NOMO-1 (cell line): ENCODE results near the gene CBLB.
"Not testable (repeated sequence)": the region's sequence is repeated elsewhere in the genome, so short reads cannot be mapped to it uniquely, and the experiment has no call there.

Experiments used
- DNase-seq, 2 experiments: peaks; one replicate each; lab custom pipeline; 2025; ENCODE audit not compliant: unreplicated experiment in 2 of 2; lab: John Stamatoyannopoulos, UW

The CBLB gene

DNA sequence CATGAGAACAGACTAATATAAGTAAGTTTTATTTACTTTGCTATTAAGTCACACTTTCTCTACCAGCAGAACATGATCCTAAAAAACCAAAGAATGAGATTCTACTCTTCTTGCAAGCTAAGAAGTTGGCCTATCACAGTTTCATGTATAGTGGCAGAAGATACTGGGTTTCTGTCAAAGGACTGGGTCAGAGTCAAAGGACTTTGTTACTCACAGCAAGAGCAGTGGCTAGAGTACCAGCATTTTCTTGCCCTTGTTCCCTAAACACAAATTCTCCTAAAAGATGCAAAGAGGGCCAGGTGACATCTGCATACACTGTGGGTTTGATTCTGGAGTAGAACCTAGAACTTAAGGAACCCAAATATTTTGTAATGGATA lies 105.2 kb downstream of the CBLB start:
- no peak for DNase-seq

DNA sequence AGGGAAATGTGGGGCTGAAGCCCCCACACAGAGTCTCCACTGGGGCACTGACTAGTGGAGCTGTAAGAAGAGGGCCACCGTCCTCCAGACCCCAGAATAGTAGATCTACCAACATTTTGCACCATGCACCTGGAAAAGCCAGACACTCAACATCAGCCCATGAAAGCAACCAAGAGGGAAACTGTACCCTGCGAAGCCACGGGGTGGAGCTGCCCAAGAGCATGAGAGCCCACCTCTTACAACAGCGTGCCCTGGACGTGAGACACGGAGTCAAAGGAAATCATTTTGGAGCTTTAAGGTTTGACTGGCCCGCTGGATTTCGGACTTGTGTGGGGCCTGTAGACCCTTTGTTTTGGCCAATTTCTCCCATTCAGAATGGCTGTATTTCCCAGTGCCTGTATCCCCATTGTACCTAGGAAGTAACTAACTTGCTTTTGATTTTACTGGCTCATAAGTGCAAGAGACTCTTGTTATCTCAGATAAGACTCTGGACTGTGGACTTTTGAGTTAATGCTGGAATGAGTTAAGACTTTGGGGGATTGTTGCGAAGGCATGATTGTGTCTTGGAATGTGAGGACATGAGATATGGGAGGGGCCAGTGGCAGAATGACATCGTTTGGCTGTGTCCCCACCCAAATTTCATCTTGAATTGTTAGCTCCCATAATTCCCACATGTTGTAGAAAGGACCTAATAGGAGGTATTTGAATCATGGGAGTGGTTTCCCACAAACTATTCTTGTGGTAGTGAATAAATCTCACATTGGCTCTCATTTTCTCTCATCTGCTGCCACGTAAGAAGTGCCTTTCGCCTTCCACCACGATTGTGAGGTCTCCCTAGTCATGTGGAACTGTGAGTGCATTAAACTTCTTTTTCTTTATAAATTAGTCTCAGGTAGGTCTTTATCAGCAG lies 105.8 kb downstream of the CBLB start:
- DNase-seq, result no peak

DNA sequence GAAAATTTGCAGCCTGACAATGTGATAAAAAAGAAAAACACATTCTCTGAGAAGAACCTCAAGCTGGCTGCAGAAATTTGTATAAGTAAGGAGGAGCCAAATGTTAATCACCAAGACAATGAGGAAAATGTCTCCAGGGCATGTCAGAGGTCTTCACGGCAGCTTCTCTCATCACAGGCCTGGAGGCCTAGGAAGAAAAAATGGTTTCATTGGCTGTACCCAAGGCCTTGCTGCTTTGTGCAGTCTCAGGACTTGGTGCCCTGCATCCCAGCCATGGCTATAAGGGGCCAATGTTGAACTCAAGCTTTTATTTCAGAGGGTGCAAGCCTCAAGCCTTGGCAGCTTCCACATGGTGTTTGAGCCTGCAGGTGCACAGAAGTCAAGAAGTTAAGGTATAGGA lies 106.6 kb downstream of the CBLB start:
- DNase-seq, result not testable (repeated sequence)

DNA sequence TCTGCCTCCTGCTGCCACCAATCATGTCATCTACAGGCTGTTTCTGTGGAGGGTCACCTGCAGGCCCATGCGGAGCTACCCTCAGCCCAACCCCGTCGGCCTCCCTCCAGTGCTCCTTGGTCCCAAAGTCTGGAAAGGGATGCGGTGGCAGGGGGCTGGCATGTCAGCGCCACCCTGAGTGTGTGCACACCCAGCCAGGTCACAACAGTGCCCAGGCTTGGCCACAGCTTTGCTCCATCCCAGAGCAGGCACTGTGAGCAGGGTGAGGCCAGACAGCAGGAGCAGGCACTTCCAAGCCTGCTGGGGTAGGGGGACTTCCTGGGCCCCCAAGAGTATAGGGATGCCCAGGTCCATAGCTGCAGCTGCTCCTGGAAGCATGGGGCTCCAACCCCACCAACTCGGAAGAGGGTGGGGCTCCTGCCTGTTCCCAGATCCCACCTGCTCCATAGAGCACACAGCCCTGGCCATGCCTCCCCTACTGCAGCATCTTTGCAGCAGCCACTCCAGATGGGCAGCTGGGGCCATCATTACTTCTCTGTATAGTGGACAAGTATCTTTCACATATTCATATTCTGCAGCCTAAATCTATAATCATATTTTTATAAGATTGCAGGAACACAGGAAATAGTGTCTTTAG lies 109.3 kb downstream of the CBLB start:
- DNase-seq, result no peak

DNA sequence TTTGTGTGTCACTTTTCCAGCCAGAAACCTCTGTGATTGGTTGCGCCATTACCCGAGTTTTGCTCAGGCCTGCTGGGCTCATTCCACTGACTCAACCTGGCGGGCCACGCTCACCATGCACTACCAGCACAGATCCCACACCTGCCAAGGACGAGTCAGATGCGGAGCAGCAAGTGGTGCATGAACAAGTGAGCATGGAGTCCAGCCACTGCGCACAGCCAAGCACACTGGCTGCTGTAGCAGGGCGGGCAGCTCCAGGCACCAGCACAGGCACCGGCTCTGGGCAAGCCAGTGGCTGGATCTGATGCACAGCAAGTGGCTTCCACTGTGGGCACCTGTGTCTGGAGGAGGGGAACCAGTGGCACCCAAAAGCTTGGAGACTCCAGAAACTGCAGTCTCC lies 110.4 kb downstream of the CBLB start:
- no peak for DNase-seq

DNA sequence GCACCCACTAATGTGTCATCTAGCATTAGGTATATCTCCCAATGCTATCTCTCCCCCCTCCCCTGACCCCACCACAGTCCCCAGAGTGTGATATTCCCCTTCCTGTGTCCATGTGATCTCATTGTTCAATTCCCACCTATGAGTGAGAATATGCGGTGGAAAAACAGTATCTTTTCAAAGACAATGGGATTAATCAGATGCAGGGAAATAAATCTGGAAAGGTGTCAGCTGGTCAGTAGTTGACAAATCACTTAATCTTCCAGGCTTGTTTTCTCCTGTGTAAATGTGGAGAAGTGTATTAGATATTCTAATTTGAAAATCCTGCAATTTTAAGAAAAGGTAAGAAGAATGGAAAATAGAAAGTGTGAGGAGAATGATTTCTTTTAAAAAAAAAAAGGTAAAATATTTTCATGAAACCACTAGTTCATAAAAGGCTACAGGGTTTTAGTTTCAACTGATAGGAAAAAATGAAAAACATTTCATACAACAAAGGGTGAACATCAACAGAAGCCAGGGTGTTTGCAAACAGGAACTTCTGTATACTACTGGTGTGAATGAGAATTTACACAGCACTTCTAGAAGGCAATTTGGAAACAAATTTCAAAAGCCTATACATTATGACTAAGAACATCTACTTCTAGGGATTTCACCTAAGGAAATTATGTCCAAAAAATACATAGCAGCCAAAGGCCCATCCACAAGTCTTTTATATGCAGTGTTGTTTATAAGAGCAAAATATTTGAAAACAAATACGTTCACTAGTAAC lies 113.5 kb downstream of the CBLB start:
- DNase-seq, result no peak

DNA sequence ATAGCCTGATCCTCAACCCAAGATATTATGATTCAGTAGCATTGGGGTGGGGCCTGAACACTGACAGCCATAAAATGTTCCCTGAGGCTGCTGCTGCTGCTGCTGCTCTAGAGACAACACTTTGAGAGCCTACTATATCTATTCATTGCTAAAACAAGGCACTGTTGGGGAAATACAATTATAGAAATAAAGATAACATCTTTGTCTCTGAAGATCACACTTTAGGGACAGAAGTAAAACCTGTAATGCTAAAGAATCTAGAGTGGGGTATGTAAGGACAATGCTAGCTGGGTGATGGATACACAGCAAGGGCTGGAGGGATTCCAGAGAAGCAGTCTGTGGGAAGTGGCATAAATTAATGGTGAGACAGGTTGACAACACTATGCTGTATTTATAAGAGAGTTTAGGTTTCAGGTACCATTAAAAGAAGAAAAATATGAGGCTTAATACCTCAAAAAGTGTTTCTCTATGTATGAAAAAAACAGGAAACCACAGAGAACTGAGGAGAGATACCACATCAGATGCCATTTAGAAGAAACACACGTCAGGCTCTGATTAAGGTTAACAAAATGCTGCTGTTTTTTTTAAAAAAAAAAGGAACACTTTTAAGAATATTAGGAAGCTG lies 115.9 kb downstream of the CBLB start:
- DNase-seq, result no peak

DNA sequence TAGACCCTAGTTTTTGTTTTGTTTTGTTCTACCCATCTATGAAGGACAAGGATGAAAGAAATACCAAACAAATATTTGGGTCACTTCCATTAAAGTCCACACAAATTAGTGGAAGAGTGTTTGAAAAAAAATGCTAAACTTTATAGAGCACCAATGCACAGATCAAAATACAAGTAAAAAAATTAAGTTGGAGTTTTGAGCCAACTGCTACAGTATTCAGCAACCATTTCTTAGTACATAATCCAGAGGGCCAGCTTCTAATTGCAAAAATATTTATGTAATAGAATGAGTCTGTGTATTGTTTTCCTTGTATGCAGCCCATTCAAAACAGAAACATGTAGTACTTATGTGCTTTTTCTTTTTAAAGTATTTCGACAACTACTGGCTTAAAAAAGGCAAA lies 121.1 kb downstream of the CBLB start:
- no peak for DNase-seq

DNA sequence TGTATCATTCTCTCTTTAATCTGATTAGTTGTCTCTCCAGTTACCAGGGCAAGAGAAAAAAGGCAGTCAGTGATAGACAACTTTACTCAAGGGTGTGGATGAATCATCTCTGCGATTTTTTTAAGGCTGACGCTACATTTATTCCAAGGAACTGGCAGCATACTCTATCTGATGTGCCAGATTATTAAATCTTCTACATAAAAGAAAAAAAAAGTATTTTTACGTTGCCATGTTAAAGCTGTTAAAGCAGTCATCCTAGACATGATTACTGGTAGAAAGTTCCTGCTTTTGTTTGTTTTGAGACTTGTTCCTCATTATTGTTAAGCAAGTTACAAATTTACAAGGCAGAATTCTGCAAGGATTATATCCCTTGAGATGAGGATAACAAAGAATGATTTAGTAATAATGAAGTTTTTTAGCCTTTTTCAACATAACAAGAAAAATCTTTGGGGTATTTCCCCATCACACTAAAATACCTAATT lies 121.7 kb downstream of the CBLB start:
- DNase-seq, result no peak

DNA sequence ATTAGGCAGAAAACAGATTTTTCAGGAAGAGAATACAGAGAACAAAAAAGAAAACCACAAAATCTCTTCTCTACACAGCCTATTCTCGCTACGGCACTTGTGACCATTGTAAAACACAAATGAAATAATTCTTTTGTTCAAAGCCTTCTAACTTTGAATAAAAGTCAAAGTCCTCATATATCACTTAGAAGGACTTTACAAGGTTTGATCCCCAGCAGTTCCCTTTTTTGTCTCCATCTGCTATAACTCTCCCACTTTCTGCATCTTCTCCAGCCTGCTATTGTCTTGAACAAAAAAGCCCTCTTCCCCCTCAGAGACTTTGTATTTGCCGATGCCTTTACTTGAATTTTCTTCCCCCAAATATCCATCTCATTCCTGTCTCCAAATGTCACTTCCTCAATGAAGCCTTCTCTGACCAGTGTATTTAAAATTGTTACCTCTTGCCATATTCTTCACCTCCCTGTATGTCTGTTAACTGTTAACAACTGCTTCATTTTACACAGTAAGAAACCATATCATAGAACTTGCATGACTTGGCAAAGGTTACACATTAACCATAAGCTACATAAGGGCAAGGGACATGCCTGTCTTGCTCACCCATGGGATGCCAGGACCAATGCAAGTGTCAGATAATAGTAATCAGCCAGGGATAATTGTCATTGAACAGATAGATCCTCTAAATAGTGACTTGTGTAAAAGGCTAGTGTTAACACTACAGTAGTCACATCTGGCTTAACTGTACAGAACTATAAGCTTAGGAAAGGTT lies 122.4 kb downstream of the CBLB start:
- no peak for DNase-seq

DNA sequence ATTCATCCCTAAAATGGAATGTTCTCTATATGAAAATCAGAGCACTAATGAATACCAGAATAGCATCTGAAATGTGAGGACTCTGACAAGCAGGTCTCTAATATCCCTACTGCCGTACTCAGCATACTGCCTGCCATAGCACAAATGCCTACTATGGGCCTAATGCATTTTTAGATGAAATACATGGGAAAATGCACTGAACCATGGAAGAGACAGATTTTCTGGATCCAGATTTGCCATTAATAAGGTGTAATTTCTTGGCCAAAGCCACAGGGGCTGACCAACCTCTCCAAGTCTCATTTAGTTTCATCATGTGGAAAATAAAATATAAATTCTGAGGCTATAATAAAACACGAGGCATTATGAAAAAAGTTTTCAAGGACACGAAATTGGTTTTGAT lies 123.8 kb downstream of the CBLB start:
- no peak for DNase-seq

DNA sequence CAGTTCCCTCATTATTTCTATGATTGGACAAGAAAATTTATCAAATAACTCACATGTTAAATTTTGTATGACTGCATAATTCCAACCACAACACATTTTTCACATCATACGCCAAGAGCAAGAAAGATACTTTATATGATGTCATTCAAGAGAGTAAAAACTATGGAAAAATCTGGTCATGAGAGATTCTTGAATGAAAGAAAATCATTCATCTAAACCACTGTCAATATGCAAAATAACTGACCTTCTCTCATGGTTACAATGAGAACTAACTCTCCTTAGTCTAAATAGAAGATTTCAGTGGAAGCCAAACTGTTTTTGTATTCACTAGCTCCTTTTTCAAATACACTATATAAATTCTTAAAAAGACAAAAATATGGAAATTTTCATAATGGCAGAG lies 124.6 kb downstream of the CBLB start:
- DNase-seq, result no peak

DNA sequence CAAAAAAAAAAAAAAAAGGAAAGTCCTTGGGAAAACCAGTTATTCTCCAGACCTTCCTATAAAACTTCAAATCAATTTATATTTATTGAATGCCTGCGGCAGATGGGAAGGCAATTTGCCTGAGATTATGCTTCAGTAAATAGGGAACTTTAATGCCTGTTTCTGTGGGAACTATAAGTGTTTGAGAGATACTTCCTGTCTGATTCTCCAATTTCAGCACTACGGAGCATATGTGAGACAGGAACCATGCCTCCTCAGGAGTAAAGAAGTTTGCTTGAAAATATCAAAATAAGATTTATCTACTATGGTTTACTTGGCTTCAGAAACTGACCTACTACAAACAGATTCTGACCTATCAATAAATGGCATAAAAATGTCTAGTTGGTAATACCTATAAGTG lies 135.5 kb downstream of the CBLB start:
- no peak for DNase-seq

DNA sequence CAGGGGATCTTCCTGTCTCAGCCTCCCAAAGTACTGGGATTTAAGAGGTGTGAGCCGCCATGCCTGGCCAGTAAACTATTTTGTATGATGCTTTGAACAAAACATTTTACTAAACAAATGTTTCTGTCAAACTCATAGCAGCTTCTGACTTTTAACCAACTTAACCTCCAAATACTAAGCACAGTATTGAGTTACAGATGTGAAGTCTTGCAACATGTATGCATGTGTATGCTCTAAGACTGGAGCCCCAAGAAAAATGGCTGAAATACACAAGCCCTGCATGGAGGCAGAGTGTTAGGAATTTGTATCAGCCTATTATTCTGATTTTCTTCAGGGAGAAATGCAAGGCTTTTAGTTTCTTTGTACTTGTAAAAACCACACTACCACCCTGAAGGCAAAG lies 137.1 kb downstream of the CBLB start:
- no peak for DNase-seq

DNA sequence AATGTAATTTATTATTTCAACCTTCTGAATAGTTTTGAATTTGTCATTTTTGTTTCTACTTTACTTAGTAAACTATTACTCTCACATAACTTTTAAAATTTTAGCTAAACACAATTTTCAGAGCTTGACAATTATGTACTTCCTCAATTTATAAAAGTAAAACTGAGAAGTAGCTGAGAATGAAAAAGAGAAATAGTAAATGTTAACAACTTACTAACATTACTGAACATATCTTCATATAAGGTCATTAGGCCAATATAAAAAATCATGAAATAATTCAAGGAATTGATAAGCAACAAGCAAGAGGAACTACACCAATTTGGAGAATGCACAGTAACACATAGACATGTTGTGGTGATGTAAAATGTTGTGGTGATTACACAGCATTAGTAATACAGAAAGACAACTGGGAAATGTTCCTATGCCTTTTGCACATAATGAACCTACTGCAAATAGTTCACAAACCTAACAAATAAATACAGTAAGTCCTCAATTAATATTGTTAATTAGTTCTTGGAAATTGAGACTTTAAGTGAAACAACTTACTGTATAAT lies 137.9 kb downstream of the CBLB start:
- peak in 1 of 2 experiments; percentile 67 for DNase-seq

DNA sequence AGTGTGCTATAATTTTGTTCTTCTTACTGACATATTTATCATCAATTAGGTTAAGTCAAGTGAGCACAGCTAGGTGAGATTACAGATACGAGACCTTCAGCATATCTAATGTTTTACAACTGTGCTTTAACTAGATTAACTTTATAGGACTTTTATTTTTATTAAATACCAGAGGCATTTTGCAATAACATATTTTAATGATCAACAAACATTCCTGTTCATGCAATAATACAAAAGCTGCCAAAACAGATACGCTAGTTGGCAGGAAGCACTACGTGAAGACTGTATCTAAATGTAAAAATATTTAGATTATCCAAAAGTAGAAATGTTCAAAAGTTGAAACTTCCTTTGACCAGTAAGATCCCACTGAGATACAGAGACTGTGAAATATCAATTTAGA lies 139.1 kb downstream of the CBLB start:
- no peak for DNase-seq

DNA sequence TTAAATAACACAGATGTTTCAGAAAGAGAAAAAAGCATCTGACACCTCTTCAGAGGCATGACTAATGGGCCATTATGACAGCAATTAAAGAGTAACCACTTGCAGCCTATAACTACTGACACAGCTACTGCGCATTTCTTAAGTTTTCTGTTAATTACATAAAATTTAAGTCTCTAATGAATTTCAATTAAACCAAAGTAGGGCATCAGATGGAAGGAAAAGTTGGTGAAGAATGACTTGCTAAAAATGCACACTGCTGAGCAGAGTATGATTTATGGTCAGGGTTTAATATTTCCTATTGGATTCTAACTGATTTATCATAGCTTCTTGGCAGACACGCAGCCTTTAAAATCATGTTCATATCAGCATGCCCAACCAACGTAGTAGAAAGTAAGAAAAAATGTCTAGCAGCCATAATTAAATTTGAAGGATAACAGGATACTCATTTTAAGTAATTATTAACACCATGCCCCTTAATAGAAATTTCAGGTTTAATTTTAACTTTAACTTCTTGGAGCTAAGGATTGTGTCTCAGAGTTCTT lies 140.0 kb downstream of the CBLB start:
- peak in 1 of 2 experiments; percentile 6 for DNase-seq

DNA sequence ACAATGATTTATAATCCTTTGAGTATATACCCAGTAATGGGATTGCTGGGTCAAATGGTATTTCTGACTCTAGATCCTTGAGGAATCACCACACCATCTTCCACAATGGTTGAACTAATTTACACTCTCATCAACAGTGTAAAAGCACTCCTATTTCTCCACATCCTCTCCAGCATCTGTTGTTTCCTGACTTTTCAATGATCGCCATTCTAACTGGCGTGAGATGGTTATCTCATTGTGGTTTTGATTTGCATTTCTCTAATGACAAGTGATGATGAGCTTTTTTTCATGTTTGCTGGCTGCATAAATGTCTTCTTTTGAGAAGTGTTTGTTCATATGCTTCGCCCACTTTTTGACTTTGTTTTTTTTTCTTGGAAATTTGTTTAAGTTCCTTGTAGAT lies 141.8 kb downstream of the CBLB start:
- DNase-seq, result not testable (repeated sequence)

DNA sequence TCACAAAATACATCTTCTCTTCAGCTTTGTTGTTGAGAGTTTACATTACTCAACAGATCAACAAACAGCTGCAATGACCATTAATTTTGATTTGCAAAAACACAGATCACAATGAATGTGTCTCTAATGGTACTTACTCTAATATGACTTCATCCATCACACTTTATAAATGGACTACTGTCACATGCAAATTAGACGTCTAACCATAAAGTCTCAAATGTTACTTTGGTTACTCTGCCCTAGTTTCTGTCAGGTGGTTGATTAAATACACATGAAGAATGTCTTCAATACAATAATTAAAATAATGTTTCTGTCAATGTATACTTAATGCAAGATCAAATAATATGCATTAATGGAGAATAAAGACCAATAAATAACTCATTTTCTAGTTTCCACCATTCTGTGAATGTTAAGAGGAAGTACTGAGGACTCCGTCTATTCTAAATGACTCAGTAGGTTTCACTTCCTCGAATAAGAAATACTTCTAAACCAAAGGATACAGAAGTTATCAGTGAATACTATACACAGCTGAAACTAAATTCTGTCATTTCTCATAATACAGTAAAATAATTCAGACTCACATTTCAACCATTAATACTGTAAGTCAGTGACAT lies 145.8 kb downstream of the CBLB start:
- DNase-seq, result peak in 1 of 2 experiments; percentile 89
